Effector memory CD8-positive, alpha-beta T cell (primary cell): ENCODE results near the gene ZNF396.

Experiments
- ATAC-seq: fragments of 150-1000 bp; cut with Tn5 transposase; replicated peaks from 2 replicates; pipeline ENCODE4 v1.10.0; 2021; ENCODE audit warnings: mild to moderate bottlenecking, moderate library complexity
- DNase-seq, 3 experiments: peaks; one replicate each; pipeline ENCODE4 v3.0.0; 2021
- H3K27ac Mint-ChIP-seq, 2 donors: one replicate each; pipeline ENCODE4 v1.8.0; 2022; ENCODE audit warnings: mild to moderate bottlenecking in 2 of 2, mixed read lengths in 2 of 2, moderate library complexity in 2 of 2
- H3K27me3 Mint-ChIP-seq, 2 donors: one replicate each; pipeline ENCODE4 v1.8.0; 2022; ENCODE audit warnings: mixed read lengths in 2 of 2
- H3K36me3 Mint-ChIP-seq: one replicate; pipeline ENCODE4 v1.8.0; 2022; ENCODE audit warnings: mild to moderate bottlenecking, moderate library complexity, mixed read lengths; ENCODE audit not compliant: insufficient read depth
- H3K4me1 Mint-ChIP-seq, 2 donors: one replicate each; pipeline ENCODE4 v1.8.0; 2022; ENCODE audit warnings: low read depth in 2 of 2, mixed read lengths in 2 of 2
- H3K4me3 Mint-ChIP-seq, 2 donors: one replicate each; pipeline ENCODE4 v1.8.0; 2022; ENCODE audit warnings: mild to moderate bottlenecking in 2 of 2, mixed read lengths in 2 of 2, moderate library complexity in 2 of 2
- H3K9me3 Mint-ChIP-seq, 2 donors: one replicate each; pipeline ENCODE4 v1.8.0; 2022; ENCODE audit warnings: mixed read lengths in 2 of 2
- total RNA-seq, 9 experiments: gene quantifications; one replicate each; lab custom pipeline; 2026; lab: John Stamatoyannopoulos, UW

The ZNF396 gene
- 0.43 to 2.9 (median 0.67) reads per million in 9 experiments for total RNA-seq

DNA sequence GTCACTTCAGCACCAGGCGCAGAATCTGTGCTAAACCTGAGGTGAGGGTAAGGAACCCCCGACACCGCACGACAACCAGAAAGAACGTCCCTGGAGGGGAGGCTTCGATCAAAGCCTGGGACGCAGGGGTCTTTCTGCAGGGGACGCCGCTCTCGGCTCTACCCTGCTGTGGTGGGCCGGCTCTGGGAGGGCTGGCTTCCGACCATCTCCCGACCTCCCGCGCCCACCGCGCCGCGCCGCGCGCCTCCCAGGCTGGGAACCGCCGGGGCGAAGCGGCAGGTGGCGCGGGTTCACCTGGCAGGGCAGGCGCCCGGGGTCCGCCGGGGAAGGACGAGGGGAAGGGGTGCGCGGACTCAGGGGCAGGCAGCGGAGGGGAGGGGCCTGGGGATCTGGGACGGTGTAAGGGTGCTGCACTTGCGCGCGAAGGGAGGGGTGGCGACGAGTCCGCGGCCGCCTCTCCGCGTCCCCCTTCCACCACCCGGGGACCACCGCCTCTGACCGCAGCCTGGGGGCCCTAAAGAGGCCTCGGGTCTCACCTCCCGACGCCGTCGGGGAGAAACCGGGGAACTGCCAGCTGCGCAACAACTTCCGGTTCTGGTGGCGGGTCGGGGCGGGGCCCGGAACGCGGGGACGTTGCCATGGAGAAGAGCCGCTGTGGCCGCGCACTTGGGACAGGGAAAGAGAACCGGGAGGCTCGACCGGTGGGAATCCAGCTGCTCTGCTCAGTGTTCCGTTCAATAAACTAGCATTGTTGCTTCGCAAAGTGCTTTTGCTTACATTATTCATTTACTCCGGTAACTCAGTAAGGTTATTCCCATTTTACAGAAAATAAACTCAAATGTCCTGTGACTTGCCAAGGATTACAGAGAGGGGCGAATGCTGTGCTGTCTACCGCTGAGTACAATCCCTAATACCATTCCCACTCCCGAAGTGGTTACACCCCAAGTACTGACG, at the start of gene ZNF396:
Gene ZNF396, minus strand, starts transcription at position 596 of the 954 bp plus-strand sequence. CDS start 3,045 bp downstream, outside the sequence.
- H3K36me3 Mint-ChIP-seq, result no peaks in the 10 kb centered on the region
- peak within 1 kb of the TSS; percentile 69 to 75 for H3K27ac Mint-ChIP-seq
- H3K4me3 Mint-ChIP-seq, result peak within 1 kb of the TSS; percentile 84 to 88
- ATAC-seq (peak; percentile 81), DNase-seq (peak; percentile 44 to 55 (median 50))
- H3K27me3 Mint-ChIP-seq, result no peaks in the 10 kb centered on the region
- no peaks in the 10 kb centered on the region for H3K9me3 Mint-ChIP-seq
- H3K4me1 Mint-ChIP-seq, result peaks cover 5 to 9% of the 10 kb centered on the region in 2 donors

DNA sequence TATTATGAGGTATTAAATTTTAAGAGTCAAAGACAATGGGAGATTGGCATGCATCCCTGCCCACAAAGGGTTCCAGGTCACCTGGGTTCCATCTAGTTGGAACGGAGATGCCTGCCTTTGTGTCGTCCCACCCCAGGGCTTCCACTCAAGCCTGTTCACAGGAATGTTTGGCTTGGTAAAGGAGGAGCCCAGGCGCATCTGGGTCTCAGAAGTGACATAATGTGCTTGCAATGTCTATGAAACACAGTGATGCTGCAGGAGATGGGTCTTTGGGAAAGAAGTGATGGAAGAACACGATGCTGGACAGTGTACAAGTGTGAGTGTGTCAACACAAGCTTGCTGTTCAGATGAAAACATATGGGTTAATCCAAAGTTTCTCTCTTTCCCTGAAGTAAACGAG, 49.6 kb upstream of the ZNF396 start:
- Mint-ChIP-seq H3K27ac (no peak overlapping the region), H3K36me3 (no peaks in the 10 kb centered on the region), H3K9me3 (no peaks in the 10 kb centered on the region), H3K27me3 (peaks cover 7 to 14% of the 10 kb centered on the region in 2 donors), H3K4me1 (no peaks in the 10 kb centered on the region), H3K4me3 (no peak overlapping the region)
- no peak for ATAC-seq
- DNase-seq, result no peak

DNA sequence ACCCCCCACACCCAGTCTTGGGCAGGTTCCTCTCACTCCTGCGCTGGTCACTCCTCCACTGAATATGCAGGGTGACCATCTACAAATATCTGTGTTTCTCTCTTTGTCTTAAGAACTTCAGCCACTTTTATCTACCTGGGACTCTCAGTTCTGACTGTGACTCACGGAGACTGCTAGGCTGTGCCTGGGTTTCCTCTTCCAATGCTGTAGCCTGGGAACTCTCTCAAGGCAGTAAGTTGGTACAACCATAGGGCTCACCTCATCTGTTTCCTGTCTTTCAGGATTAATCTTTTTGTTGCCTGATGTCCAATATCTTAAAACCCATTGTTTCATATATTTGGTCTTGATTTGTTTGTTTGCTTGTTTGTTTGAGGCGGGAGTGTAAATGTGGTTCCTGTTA, 47.2 kb upstream of the ZNF396 start:
- Mint-ChIP-seq H3K36me3 (no peaks in the 10 kb centered on the region), H3K9me3 (no peaks in the 10 kb centered on the region), H3K27ac (no peak overlapping the region), H3K27me3 (peaks cover 7 to 15% of the 10 kb centered on the region in 2 donors), H3K4me3 (no peak overlapping the region), H3K4me1 (no peaks in the 10 kb centered on the region)
- no peak for DNase-seq
- no peak for ATAC-seq

DNA sequence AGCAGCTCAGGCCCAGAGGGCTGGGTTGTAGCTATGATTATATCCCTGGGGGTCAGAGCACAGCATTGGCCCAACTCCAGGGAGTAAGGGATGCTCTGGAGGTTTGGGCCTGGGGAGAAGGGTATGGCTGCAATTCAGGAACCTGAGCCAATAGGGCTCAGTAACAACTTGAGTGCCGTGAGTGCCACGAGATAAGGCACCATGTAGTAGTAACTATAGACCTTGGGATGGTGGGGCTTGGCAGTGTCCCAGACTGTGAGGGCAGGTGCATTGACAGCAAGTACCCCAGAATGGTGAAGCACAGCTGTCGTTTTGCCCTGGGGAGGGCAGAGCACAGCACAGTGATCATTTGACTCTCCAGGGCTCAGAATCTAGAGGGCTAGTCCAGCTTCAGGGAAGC, 45.1 kb upstream of the ZNF396 start:
- no peaks in the 10 kb centered on the region for H3K9me3 Mint-ChIP-seq
- no peaks in the 10 kb centered on the region for H3K4me1 Mint-ChIP-seq
- DNase-seq (no peak), ATAC-seq (no peak)
- no peak overlapping the region for H3K27ac Mint-ChIP-seq
- H3K27me3 Mint-ChIP-seq, result peaks cover 7 to 15% of the 10 kb centered on the region in 2 donors
- H3K4me3 Mint-ChIP-seq, result no peak overlapping the region
- H3K36me3 Mint-ChIP-seq, result no peaks in the 10 kb centered on the region

DNA sequence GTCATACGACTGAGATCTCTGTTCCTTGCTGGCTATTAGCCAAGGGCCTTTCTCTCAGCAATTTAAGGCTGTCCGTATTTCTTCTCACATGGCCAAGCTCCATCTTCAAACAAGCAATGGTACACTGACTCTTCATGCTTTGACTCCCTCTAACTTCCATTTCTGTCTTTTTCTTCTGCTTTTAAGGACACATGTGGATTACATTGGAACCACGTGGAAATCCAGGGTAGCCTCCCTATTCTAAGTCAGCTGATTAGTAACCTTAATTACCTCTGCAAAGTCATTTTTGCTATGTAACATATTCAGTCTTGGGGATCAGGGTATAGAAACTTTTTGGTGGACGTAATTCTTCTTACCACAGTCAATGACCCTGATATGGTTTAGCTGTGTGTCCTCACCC, 41.5 kb upstream of the ZNF396 start:
- H3K27me3 Mint-ChIP-seq, result peaks cover 0 to 8% of the 10 kb centered on the region in 2 donors
- H3K4me3 Mint-ChIP-seq, result no peak overlapping the region
- H3K4me1 Mint-ChIP-seq, result peaks cover 4 to 8% of the 10 kb centered on the region in 2 donors
- no peak for ATAC-seq
- no peaks in the 10 kb centered on the region for H3K9me3 Mint-ChIP-seq
- no peak for DNase-seq
- no peak overlapping the region for H3K27ac Mint-ChIP-seq
- no peaks in the 10 kb centered on the region for H3K36me3 Mint-ChIP-seq

DNA sequence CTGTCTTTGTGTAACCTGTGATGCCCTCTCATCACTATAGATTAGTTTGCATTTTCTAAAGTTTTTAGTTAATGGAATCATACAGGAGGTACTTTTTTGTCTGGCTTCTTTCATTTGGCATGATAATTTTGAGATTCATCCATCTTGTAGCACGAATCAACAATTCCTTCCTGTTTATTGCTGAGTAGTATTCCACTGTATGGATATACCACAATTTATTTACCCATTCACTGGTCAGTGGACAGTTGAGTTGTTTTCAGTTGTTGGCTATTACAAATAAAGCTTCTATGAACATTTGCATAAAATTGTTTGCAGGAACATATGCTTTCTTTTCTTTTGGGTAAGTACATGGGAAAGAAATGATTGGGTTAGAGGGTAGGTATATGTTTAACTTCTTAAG, 40.1 kb upstream of the ZNF396 start:
- Mint-ChIP-seq H3K36me3 (no peaks in the 10 kb centered on the region), H3K27me3 (peaks cover 4 to 5% of the 10 kb centered on the region in 2 donors), H3K27ac (no peak overlapping the region), H3K9me3 (no peaks in the 10 kb centered on the region), H3K4me3 (no peak overlapping the region), H3K4me1 (peaks cover 6 to 11% of the 10 kb centered on the region in 2 donors)
- ATAC-seq (no peak), DNase-seq (no peak)

DNA sequence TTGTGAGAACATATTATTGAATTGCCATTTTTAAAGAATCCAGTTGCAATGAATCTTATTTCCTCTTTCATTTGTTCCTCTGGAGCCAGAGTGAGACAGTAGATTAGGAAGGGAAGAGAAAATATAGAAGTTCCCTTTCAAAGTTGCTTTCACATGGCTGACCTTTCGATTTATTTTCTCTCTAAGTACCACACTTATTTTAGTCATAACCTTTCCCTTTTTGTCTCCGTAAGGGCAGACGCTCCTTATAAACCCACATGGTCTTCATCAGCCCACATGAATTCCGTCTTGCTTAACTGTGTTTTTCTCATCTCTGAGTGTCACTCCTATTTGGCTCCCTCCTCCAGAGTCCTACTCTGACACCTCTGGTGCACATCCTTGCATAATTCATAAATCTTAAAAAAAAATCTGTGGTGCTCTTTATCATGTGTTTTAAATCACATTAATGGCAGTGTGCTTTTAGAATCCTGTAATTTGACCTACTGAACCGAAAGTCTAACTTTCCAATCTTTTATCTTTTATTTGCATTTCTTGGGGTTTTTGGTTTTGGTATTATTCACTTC, 38.5 kb upstream of the ZNF396 start:
- no peaks in the 10 kb centered on the region for H3K36me3 Mint-ChIP-seq
- peak; percentile 14 for ATAC-seq

DNA sequence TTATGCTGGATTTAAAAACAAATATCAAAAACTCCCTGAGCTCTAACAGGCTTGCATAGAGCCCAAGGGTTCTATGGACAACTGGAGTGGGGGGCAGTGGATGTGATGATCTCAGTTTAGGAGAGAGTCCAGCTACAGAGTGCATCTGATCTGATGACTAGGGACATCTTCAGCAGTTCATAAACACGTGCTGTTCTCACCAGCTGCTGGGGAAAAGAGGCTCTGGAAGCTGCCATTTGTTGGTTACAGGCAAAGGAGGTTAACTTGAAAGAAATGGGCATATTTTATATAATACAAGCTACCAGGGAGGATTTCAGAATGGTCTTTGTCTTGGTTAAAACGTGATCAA, 36.0 kb upstream of the ZNF396 start:
- Mint-ChIP-seq H3K4me3 (no peak overlapping the region), H3K36me3 (no peaks in the 10 kb centered on the region), H3K27ac (peak overlapping the region in 1 of 2 donors; percentile 44), H3K9me3 (no peaks in the 10 kb centered on the region), H3K4me1 (peaks cover 8 to 11% of the 10 kb centered on the region in 2 donors), H3K27me3 (peaks cover 13 to 17% of the 10 kb centered on the region in 2 donors)
- DNase-seq (no peak), ATAC-seq (no peak)

More for the DNA sequence above, 38.5 kb upstream of the ZNF396 start:
- Mint-ChIP-seq H3K4me3 (peak overlapping the region; percentile 1 to 5), H3K9me3 (no peaks in the 10 kb centered on the region), H3K27ac (no peak overlapping the region), H3K27me3 (peaks cover 3 to 10% of the 10 kb centered on the region in 2 donors), H3K4me1 (peaks cover 8 to 11% of the 10 kb centered on the region in 2 donors)
- no peak for DNase-seq

DNA sequence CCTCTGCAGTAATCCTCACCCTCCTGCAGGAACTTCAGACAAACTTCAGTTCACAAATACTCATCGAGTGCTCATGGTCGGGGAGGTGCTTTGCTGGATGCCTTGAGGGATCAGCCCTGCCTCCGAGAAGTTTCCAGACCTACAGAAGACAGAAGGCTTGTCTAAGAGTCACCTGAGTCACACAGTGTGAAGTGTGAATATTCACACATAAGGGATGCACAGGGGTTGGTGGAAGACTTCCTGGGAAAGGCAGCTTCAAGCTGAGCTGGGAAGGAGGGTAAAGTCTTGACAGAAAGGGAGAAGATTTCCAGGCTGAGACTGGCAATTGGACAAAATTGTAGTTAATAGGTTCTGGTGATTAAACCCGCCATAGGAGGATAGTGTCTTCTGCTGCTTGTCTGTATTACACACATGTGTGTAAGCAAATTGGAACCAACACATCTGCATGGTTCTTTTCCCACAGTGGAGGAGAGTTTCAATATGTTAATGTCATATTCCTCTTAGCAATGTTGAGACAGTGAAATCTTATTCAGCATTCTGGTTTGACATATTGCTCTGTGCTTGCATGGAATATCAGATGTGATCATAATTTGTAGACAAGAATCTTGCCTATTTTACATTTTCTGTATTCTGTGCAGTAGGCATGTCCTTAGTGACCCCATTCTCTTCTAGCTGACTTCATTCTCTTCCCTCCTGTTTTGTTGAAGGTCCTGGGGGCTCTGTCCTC, 34.7 kb upstream of the ZNF396 start:
- DNase-seq, result no peak
- Mint-ChIP-seq H3K4me1 (peaks cover 8 to 11% of the 10 kb centered on the region in 2 donors), H3K9me3 (no peaks in the 10 kb centered on the region), H3K4me3 (no peak overlapping the region), H3K36me3 (no peaks in the 10 kb centered on the region), H3K27ac (no peak overlapping the region), H3K27me3 (peaks cover 13 to 17% of the 10 kb centered on the region in 2 donors)
- no peak for ATAC-seq

DNA sequence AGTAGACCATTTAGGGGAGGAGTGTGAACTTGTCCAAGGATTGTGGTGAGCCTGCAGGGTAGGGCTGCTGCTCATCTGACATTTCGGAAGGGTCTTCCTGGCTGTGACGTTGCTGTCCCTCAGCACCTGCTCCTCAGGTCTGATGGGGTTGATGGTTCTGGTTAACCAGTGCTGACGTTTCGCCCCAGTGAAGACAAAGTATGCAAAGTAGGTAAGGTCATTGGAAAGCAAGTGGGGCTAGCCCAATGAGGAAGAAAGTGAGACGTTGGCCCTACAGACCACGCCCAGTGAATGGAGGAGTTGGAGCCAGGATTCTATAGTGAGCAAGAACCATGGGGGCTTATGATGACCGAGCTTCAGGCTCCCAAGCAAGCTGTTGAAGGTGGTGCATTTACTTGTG, 33.4 kb upstream of the ZNF396 start:
- Mint-ChIP-seq H3K27ac (no peak overlapping the region), H3K4me3 (no peak overlapping the region), H3K4me1 (peaks cover 4 to 5% of the 10 kb centered on the region in 2 donors), H3K36me3 (no peaks in the 10 kb centered on the region), H3K27me3 (peaks cover 13 to 17% of the 10 kb centered on the region in 2 donors), H3K9me3 (no peaks in the 10 kb centered on the region)
- no peak for ATAC-seq
- DNase-seq, result no peak

DNA sequence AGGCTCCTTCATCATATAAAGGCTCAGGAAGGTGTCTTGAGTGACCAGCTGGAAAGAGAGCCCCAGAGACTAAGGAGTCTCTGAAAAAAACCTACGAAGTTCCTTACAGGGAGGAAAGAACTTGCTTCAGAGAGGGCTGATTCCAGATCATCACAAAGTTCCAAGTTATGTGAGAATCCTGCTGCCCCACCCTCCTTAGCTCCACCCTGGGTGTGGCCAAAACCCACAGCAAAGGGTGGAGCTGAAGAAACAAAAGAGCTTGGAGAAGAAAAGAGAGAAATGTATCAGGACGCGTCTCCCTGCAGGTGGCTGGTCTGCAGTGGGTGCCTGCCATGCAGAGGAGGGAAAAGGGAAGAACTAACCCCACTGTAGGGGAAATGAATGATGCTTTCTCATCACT, 32.8 kb upstream of the ZNF396 start:
- Mint-ChIP-seq H3K36me3 (no peaks in the 10 kb centered on the region), H3K9me3 (no peaks in the 10 kb centered on the region), H3K27me3 (peaks cover 20 to 24% of the 10 kb centered on the region in 2 donors), H3K4me3 (no peak overlapping the region), H3K4me1 (peaks cover 3 to 4% of the 10 kb centered on the region in 2 donors), H3K27ac (no peak overlapping the region)
- ATAC-seq, result no peak
- no peak for DNase-seq

DNA sequence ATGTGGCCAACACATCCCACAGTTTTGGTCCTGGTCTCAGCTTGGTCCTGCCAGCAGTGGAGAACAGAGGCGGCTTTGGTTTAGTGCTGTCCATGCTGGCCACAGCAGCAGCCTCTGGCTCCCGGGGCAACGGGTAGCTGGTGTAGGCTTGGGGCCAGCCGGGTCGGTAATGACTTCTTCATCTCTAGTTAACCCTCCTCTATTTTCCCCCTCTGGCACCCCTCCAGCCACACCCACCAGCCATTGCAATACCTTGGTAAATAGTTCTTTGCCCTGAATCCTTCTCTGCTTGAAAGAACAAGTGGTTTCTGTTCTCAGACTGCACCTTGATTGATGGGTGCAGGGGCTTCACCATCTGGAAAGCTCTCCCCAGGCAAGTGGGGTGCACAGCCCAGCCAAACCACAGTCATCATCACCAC, 31.7 kb upstream of the ZNF396 start:
- no peak overlapping the region for H3K4me3 Mint-ChIP-seq
- H3K9me3 Mint-ChIP-seq, result no peaks in the 10 kb centered on the region
- no peak for ATAC-seq
- H3K4me1 Mint-ChIP-seq, result peaks cover 3 to 4% of the 10 kb centered on the region in 2 donors
- no peak for DNase-seq
- H3K27ac Mint-ChIP-seq, result no peak overlapping the region
- H3K27me3 Mint-ChIP-seq, result peaks cover 21 to 24% of the 10 kb centered on the region in 2 donors
- no peaks in the 10 kb centered on the region for H3K36me3 Mint-ChIP-seq

DNA sequence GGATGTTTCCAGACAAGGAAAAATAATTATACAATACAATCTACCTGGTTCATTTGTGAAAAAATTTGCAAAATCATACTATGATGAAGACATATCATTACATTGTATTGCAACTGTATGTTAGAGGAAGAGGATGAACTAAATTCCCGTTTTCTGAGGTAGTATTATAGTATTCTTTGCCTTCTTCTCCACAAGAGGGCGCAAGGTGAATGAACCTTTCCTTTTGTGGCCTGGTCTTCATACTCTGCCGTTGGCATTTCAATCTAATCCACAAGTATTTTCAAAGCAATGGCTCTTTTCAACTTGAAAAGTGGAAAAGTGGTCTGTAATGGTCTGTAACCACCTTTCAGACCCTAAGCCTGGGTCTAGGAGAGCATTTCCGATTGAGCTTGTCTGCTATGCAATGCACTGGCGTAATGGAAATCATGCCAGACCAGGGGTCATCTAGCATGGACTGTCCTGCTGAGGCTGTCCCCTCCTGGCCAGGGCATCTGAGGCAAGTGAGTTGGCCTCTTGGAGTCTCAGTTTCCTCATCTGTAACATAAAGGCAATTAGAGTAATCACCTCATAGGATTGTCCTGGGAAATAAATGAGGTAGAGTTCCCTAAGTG, 30.8 kb upstream of the ZNF396 start:
- ATAC-seq (peak; percentile 83), DNase-seq (peak; percentile 38 to 54 (median 45))

More for the DNA sequence above, 30.8 kb upstream of the ZNF396 start:
- no peaks in the 10 kb centered on the region for H3K9me3 Mint-ChIP-seq
- H3K4me1 Mint-ChIP-seq, result peaks cover 3 to 4% of the 10 kb centered on the region in 2 donors
- no peak overlapping the region for H3K27ac Mint-ChIP-seq
- no peak overlapping the region for H3K4me3 Mint-ChIP-seq
- H3K27me3 Mint-ChIP-seq, result peaks cover 21 to 24% of the 10 kb centered on the region in 2 donors
- H3K36me3 Mint-ChIP-seq, result no peaks in the 10 kb centered on the region
